Heart left ventricle (tissue), 16 donors: Measurements from ENCODE around the gene RAD51B. TPM values are rescaled to one million over a fixed set of nuclear protein-coding genes. Genes with fewer than 3 reads are reported as not detected.
A peak's percentile ranks its signal among the peaks of the same experiment; 100 is the strongest.
"Not testable (repeated sequence)": the region's sequence is repeated elsewhere in the genome, so short reads cannot be mapped to it uniquely, and the experiment has no call there.

Experiments
- ATAC-seq, 4 donors: fragments of 200-7000 bp; cut with Tn5 transposase; one replicate each; pipeline ENCODE4 v1.9.1; 2020 to 2022; ENCODE audit warnings: moderate library complexity in 4 of 4, mild to moderate bottlenecking in 3 of 4, moderate number of reproducible peaks in 1 of 4
- DNase-seq, 5 donors: peaks; one replicate each; pipeline ENCODE4 v3.0.0-alpha.2; 2020
- H3K27ac ChIP-seq, 12 donors: fragments of 200-600 bp; sonication (generic) in 4 of 12; one replicate each; pipeline versions ENCODE4 v1.5.0 to v1.8.0; 2016 to 2022; ENCODE audit warnings: mild to moderate bottlenecking in 2 of 12
- H3K27me3 ChIP-seq, 9 donors: fragments of 200-600 bp; sonication (generic) in 2 of 9; one replicate each; pipeline versions ENCODE4 v1.5.1 to v1.8.0; 2016 to 2022; ENCODE audit warnings: mild to moderate bottlenecking in 3 of 9
- H3K36me3 ChIP-seq, 9 donors: fragments of 200-600 bp; sonication (generic) in 2 of 9; one replicate each; pipeline versions ENCODE4 v1.5.0 to v1.8.0; 2018 to 2022; ENCODE audit warnings: mild to moderate bottlenecking in 2 of 9
- H3K4me1 ChIP-seq, 12 donors: fragments of 200-600 bp; sonication (generic) in 4 of 12; one replicate each; pipeline versions ENCODE4 v1.5.0 to v1.8.0; 2016 to 2022; ENCODE audit warnings: mild to moderate bottlenecking in 3 of 12
- H3K4me3 ChIP-seq, 12 donors: fragments of 200-600 bp; sonication (generic) in 4 of 12; one replicate each; pipeline versions ENCODE4 v1.5.0 to v1.8.0; 2017 to 2022; ENCODE audit warnings: mild to moderate bottlenecking in 9 of 12, moderate library complexity in 4 of 12
- H3K9me3 ChIP-seq, 12 donors: fragments of 200-600 bp; sonication (generic) in 4 of 12; one replicate each; pipeline versions ENCODE4 v1.5.0 to v1.8.0; 2016 to 2022; ENCODE audit warnings: mild to moderate bottlenecking in 1 of 12
- CTCF ChIP-seq, 12 donors: fragments of 200-600 bp; sonication (generic) in 4 of 12; IDR thresholded peaks; one replicate each; pipeline versions ENCODE4 v1.5.0 to v1.8.0; 2018 to 2022; ENCODE audit warnings: antibody characterized with exemption in 12 of 12, mild to moderate bottlenecking in 5 of 12
- POLR2A ChIP-seq, 2 donors: fragments of 450-650 bp; IDR thresholded peaks; one replicate each; pipeline ENCODE4 v1.6.1; 2017; ENCODE audit warnings: antibody characterized with exemption in 2 of 2, mild to moderate bottlenecking in 2 of 2, moderate library complexity in 2 of 2
- WGBS, 4 donors: extraction: QIAGEN DNeasy Blood & Tissue Kit in 2 of 4; methylation state at CpG; one replicate each; pipeline versions ENCODE4 v1.1.5 to v1.1.7; 2013 to 2018; 5-methylcytosine and 5-hydroxymethylcytosine counted together
- intact Hi-C, 10 donors: fragments of 100-400 bp; cut with DNase I; formaldehyde crosslinking; loops; one replicate each; pipeline versions ENCODE4 v1.11.1 to v1.14.2; 2022
- polyA plus RNA-seq, 2 donors: library from polyadenylated mRNA; stranded (reverse); fragments of 200-250 nt; gene quantifications; one replicate each; pipeline ENCODE4 v1.2.3, GENCODE V29; 2013
- total RNA-seq, 9 donors: library from RNA; depleted of rRNA in 2 of 9; stranded (reverse); fragments of >200 nt in 2 of 9; fragmentation: NEBNext Ultra II Directional in 3 of 9; extraction: Animal tissue kit (Norgen Biotek cat#: 25700) in 3 of 9; gene quantifications; one replicate each; pipeline versions ENCODE4 v1.1.0 to v1.2.4, GENCODE V29; 2016 to 2023
- donor health status: ischemic (EF 13 %, LVEDD 7.1; RV severe dilation, severe dysfunction).
- donor health status: healthy with polysubstance abuse.
- donor health status: DM: no; HTN: yes; CAD: no.
- donor health status: DM: no; HTN: no; CAD: no.
- donor health status: ischemic (EF 25% LVEDD 6.9; RV normal size, moderate dysfunction).
- donor health status: ischemic (EF 25% LVEDD 5.7; RV mildly dilated, moderate dysfunction).
- donor health status: healthy.
- donor health status: DM: yes; HTN: yes; CAD: no.
- donor health status: ischemic (EF 35%, LVEDD 5.7; RV mildly dilated, moderate dysfunction).
- donor health status: nonischemic (EF 11% LVEDD 7.7; RV severe dilation, severe dysfunction).
- donor health status: DM: yes; HTN: yes; CAD: no.
- donor health status: PGD.
- donor health status: ischemic (EF 29% LVEDD 5.4; RV normal size, mild dysfunction).
- donor health status: nonischemic (EF 23%, LVEDD 6.1; RV moderate dilation, normal function).

RAD51B gene
- total and polyA plus RNA-seq, 11 donors, result 1.3 to 11.3 (median 3.2) TPM

- WGBS, 4 donors, result 74 to 82% (median 80%) methylated on average over 14 of the region's 14 CpGs
- H3K4me3 ChIP-seq, result no peak overlapping the region
- no peak for ATAC-seq
- H3K9me3 ChIP-seq, result no peaks in the 10 kb centered on the region
- H3K4me1 ChIP-seq, result peaks cover 0 to 55% (median 37%) of the 10 kb centered on the region in 12 donors
- no peak for DNase-seq
- no peak overlapping the region for H3K27ac ChIP-seq
- no peaks in the 10 kb centered on the region for H3K36me3 ChIP-seq
- intact Hi-C loops, result loop anchor here in 2 of 10 donors (10.0 kb wide), 1 partner anchor 117 kb away; no protein-coding TSS in a partner anchor
- no peaks in the 10 kb centered on the region for H3K27me3 ChIP-seq
- TF ChIP-seq CTCF (IDR thresholded peaks at IDR 0.05), result no peak
- no peak for TF ChIP-seq POLR2A (IDR thresholded peaks at IDR 0.05)
These were observed 841.9 kb downstream of the RAD51B start for GRCh38 chr14:68661226-68662225.

GRCh38 chr14:68662392-68662791 lies 842.8 kb downstream of the RAD51B start:
- WGBS, 4 donors, result 63 to 72% (median 67%) methylated on average over 2 to 3 of the region's 3 CpGs
- peak overlapping the region in 1 of 12 donors; percentile 19 for H3K27ac ChIP-seq

DNA sequence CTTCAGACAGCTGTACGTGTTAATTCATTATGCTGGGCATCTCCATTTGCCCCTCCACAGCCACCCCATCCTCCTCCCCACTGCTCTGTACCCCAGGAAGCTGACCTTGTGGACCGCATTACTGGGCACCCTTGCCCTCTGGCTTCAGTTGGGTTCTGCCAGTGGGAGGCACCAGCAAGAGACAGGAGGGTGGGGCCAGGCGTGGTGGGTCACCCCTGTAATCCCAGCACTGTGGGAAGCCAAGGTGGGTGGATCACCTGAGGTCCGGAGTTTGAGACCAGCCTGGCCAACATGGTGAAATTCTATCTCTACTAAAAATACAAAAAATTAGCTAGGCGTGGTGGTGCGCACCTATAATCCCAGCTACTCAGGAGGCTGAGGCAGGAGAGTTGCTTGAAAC lies 843.2 kb downstream of the RAD51B start:
- H3K27ac ChIP-seq, result peak overlapping the region in 1 of 12 donors; percentile 19
- H3K4me1 ChIP-seq, result peaks cover 0 to 66% (median 37%) of the 10 kb centered on the region in 12 donors
- not testable (repeated sequence) for H3K9me3 ChIP-seq, H3K27me3 ChIP-seq, ATAC-seq, DNase-seq, H3K4me3 ChIP-seq, H3K36me3 ChIP-seq
- intact Hi-C loops, result loop anchor here in 2 of 10 donors (10.0 kb wide), 1 partner anchor 118 kb away; no protein-coding TSS in a partner anchor
- 82 to 93% (median 87%) methylated on average over 5 to 6 of the region's 6 CpGs for WGBS, 4 donors

More at GRCh38 chr14:68662392-68662791, 842.8 kb downstream of the RAD51B start:
- ATAC-seq, result no peak
- intact Hi-C loops, result loop anchor here in 2 of 10 donors (10.0 kb wide), 1 partner anchor 118 kb away; no protein-coding TSS in a partner anchor
- no peak overlapping the region for H3K4me3 ChIP-seq
- no peaks in the 10 kb centered on the region for H3K27me3 ChIP-seq
- no peak for TF ChIP-seq CTCF (IDR thresholded peaks at IDR 0.05)
- TF ChIP-seq POLR2A (IDR thresholded peaks at IDR 0.05), result no peak
- no peaks in the 10 kb centered on the region for H3K36me3 ChIP-seq
- DNase-seq, result no peak
- H3K4me1 ChIP-seq, result peaks cover 0 to 61% (median 37%) of the 10 kb centered on the region in 12 donors
- no peaks in the 10 kb centered on the region for H3K9me3 ChIP-seq

DNA sequence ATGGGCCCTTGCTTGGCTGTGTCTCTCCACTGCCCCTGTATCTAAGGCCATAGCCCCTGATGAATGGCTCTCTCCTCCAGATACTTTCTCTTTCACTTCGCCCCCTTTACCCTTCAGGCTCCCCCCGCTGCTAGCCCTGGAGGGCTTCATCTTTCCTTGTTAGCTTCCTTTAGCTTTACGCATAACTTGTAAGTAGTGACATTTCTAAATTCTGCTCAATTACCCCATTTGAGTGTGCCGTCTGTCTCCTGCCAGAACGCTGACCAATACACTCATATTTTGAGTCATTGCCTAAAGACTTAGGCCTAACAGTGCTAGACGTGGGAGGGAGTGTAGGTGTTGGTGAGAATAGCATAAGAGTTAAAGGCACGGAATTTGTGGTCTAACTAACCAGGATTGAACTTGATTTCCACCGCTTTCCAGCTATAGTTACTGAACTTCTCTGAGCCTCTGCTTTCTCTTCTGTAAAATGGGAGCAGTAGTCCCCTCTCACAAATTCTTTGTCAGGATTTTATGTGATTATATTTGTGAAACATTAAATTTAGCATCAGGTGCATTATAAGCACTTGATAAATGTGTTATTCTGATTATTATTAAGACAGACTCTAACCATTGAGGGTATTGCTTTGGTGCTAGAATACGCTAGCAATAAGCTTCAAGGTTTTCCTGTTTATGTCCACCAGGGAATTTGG lies 844.0 kb downstream of the RAD51B start:
- intact Hi-C loops, result loop anchor here in 2 of 10 donors (10.0 kb wide), 1 partner anchor 119 kb away; no protein-coding TSS in a partner anchor
- H3K4me1 ChIP-seq, result peaks cover 0 to 59% (median 35%) of the 10 kb centered on the region in 12 donors

More for the DNA sequence above, 844.0 kb downstream of the RAD51B start:
- peak overlapping the region in 2 of 12 donors; percentile 19 to 75 for H3K27ac ChIP-seq
- peak overlapping the region in 1 of 12 donors; percentile 16 for H3K4me3 ChIP-seq
- no peaks in the 10 kb centered on the region for H3K36me3 ChIP-seq
- TF ChIP-seq CTCF (IDR thresholded peaks at IDR 0.05), result no peak
- TF ChIP-seq POLR2A (IDR thresholded peaks at IDR 0.05), result no peak
- ATAC-seq (peak in 1 of 4 donors; percentile 48), DNase-seq (no peak)
- H3K9me3 ChIP-seq, result no peaks in the 10 kb centered on the region
- WGBS, 4 donors, result 92 to 96% (median 94%) methylated on average over 9 of the region's 9 CpGs
- no peaks in the 10 kb centered on the region for H3K27me3 ChIP-seq
